ENCODE measurements around the gene PDIA4. TPM values are rescaled to one million over a fixed set of nuclear protein-coding genes. Genes with fewer than 3 reads are reported as not detected.
"Not testable (repeated sequence)": the region's sequence is repeated elsewhere in the genome, so short reads cannot be mapped to it uniquely, and the experiment has no call there.

The PDIA4 gene
- total RNA-seq, 1 experiment from 2014 or later, result 341 TPM

GRCh38 chr7:148986742-148987009 lies 41.6 kb downstream of the PDIA4 start (continued):
- TF ChIP-seq CDX4 (CRISPR knock-in tag; IDR thresholded peaks at IDR 0.05; ENCODE audit: borderline replicate concordance), result no peak
- TF ChIP-seq TP53 (CRISPR knock-in tag; IDR thresholded peaks at IDR 0.05), result no peak
- no peak for TF ChIP-seq FOXK1 (CRISPR knock-in tag; IDR thresholded peaks at IDR 0.05)
- no peak for TF ChIP-seq ZNF263 (CRISPR knock-in tag; IDR thresholded peaks at IDR 0.05; ENCODE audit: low read depth)

- peak; percentile 55; the same call in 1 of the 2 replicates for TF ChIP-seq FOXK1 (CRISPR knock-in tag; IDR thresholded peaks at IDR 0.05)
- TF ChIP-seq ZNF423 (CRISPR knock-in tag; IDR thresholded peaks at IDR 0.05), result peak; percentile 6; the same call in 1 of the 2 replicates
- TF ChIP-seq JUN (CRISPR knock-in tag; IDR thresholded peaks at IDR 0.05), result no peak
- Mint-ChIP-seq H3K4me3 (peak overlapping the region; percentile 95), H3K36me3 (no peaks in the 10 kb centered on the region), H3K27me3 (ENCODE audit: low read depth) (peaks cover 9% of the 10 kb centered on the region), H3K4me1 (peaks cover 43% of the 10 kb centered on the region), H3K27ac (peak overlapping the region; percentile 98), H3K9me3 (no peaks in the 10 kb centered on the region)
- CTCF ChIA-PET, result interaction anchor here (0.5 to 2.2 kb wide), 9 partner anchors 17 to 302 kb away, joined by 3 to 13 read pairs (median 5); no protein-coding TSS in a partner anchor
- DNase-seq (ENCODE audit: low spot score), result peak; percentile 80
- peak; percentile 58 for ATAC-seq
- POLR2A ChIA-PET, result interaction anchor here (0.5 kb wide), 1 partner anchor 141 kb away, joined by 3 read pairs; no protein-coding TSS in a partner anchor
These were observed 44.8 kb downstream of the PDIA4 start for GRCh38 chr7:148983200-148984146.

GRCh38 chr7:148982654-148983199 lies 45.6 kb downstream of the PDIA4 start:
- Mint-ChIP-seq H3K9me3 (no peaks in the 10 kb centered on the region), H3K36me3 (no peaks in the 10 kb centered on the region), H3K27ac (peak overlapping the region; percentile 92), H3K27me3 (ENCODE audit: low read depth) (peaks cover 7% of the 10 kb centered on the region; the same call in 1 of the 2 replicates), H3K4me3 (peak overlapping the region; percentile 95), H3K4me1 (peaks cover 41% of the 10 kb centered on the region)
- DNase-seq (ENCODE audit: low spot score), result no peak
- TF ChIP-seq ZNF396 (CRISPR knock-in tag; IDR thresholded peaks at IDR 0.05; ENCODE audit: borderline replicate concordance), result no peak
- TF ChIP-seq ZNF423 (CRISPR knock-in tag; IDR thresholded peaks at IDR 0.05), result peak; percentile 83
- TF ChIP-seq CREM (CRISPR knock-in tag; IDR thresholded peaks at IDR 0.05), result no peak
- no peak for TF ChIP-seq GRHL2 (CRISPR knock-in tag; IDR thresholded peaks at IDR 0.05; ENCODE audit: insufficient replicate concordance, severe bottlenecking)
- TF ChIP-seq ZNF232 (CRISPR knock-in tag; IDR thresholded peaks at IDR 0.05), result no peak
- ATAC-seq, result no peak
- CTCF ChIA-PET, result interaction anchor here (0.5 to 2.2 kb wide), 7 partner anchors 16 to 302 kb away, joined by 3 to 13 read pairs (median 5); no protein-coding TSS in a partner anchor
- POLR2A ChIA-PET, result interaction anchor here (0.5 kb wide), 1 partner anchor 140 kb away, joined by 3 read pairs; no protein-coding TSS in a partner anchor

GRCh38 chr7:148979827-148980226 lies 48.5 kb downstream of the PDIA4 start:
- ATAC-seq (no peak), DNase-seq (ENCODE audit: low spot score) (no peak)
- peaks cover 41% of the 10 kb centered on the region for H3K4me1 Mint-ChIP-seq
- no peaks in the 10 kb centered on the region for H3K36me3 Mint-ChIP-seq
- CTCF ChIA-PET, result interaction anchor here (2.2 kb wide), 1 partner anchor 26 kb away, joined by 6 read pairs; no protein-coding TSS in a partner anchor
- no peak overlapping the region for H3K4me3 Mint-ChIP-seq
- H3K9me3 Mint-ChIP-seq, result no peaks in the 10 kb centered on the region
- no peak overlapping the region for H3K27ac Mint-ChIP-seq
- TF ChIP-seq SOX15 (CRISPR knock-in tag; IDR thresholded peaks at IDR 0.05) (no peak), USF2 (CRISPR knock-in tag; IDR thresholded peaks at IDR 0.05) (no peak), ZBTB21 (CRISPR knock-in tag; IDR thresholded peaks at IDR 0.05; ENCODE audit: borderline replicate concordance) (no peak), CTCF (IDR thresholded peaks at IDR 0.05) (no peak), ZNF219 (CRISPR knock-in tag; IDR thresholded peaks at IDR 0.05; ENCODE audit: borderline replicate concordance) (no peak), ELF4 (CRISPR knock-in tag; IDR thresholded peaks at IDR 0.05; ENCODE audit: low read depth) (no peak), ZNF281 (CRISPR knock-in tag; IDR thresholded peaks at IDR 0.05) (no peak)
- peaks cover 7% of the 10 kb centered on the region; the same call in 1 of the 2 replicates for H3K27me3 Mint-ChIP-seq (ENCODE audit: low read depth)
- POLR2A ChIA-PET, result no interaction called here

GRCh38 chr7:148979072-148979471 lies 49.2 kb downstream of the PDIA4 start:
- H3K27ac Mint-ChIP-seq; H3K27me3 Mint-ChIP-seq (ENCODE audit: low read depth); POLR2A ChIA-PET; ATAC-seq; DNase-seq (ENCODE audit: low spot score); H3K4me3 Mint-ChIP-seq; H3K9me3 Mint-ChIP-seq; H3K36me3 Mint-ChIP-seq: not testable (repeated sequence)
- CTCF ChIA-PET, result interaction anchor here (2.2 kb wide), 1 partner anchor 27 kb away, joined by 6 read pairs; no protein-coding TSS in a partner anchor
- H3K4me1 Mint-ChIP-seq, result peaks cover 34% of the 10 kb centered on the region
